Limb (tissue), 2 donors: Measurements from ENCODE around the gene ITPRIPL1.
A peak's percentile ranks its signal among the peaks of the same experiment; 100 is the strongest.
"Not testable (repeated sequence)": the region's sequence is repeated elsewhere in the genome, so short reads cannot be mapped to it uniquely, and the experiment has no call there.

Experiments
- DNase-seq, 2 donors: peaks; one replicate each; pipeline ENCODE4 v3.0.0-alpha.2; 2016; ENCODE audit errors: extremely low spot score in 2 of 2

ITPRIPL1 gene, protein sequence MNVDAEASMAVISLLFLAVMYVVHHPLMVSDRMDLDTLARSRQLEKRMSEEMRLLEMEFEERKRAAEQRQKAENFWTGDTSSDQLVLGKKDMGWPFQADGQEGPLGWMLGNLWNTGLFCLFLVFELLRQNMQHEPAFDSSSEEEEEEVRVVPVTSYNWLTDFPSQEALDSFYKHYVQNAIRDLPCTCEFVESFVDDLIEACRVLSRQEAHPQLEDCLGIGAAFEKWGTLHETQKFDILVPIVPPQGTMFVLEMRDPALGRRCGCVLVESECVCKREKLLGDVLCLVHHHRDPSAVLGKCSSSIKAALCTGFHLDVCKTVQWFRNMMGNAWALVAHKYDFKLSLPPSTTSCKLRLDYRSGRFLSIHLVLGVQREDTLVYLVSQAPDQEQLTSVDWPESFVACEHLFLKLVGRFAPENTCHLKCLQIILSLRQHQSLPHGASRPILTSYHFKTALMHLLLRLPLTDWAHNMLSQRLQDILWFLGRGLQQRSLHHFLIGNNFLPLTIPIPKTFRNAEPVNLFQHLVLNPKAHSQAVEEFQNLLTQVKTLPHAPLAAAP

GRCh38 chr2:96325041-96325883, at the start of gene ITPRIPL1:
Gene ITPRIPL1, plus strand, starts transcription at chr2:96325317. Its CDS starts 523 bp downstream, at chr2:96325840.
- peak in 1 of 2 donors; percentile 67 for DNase-seq

DNA sequence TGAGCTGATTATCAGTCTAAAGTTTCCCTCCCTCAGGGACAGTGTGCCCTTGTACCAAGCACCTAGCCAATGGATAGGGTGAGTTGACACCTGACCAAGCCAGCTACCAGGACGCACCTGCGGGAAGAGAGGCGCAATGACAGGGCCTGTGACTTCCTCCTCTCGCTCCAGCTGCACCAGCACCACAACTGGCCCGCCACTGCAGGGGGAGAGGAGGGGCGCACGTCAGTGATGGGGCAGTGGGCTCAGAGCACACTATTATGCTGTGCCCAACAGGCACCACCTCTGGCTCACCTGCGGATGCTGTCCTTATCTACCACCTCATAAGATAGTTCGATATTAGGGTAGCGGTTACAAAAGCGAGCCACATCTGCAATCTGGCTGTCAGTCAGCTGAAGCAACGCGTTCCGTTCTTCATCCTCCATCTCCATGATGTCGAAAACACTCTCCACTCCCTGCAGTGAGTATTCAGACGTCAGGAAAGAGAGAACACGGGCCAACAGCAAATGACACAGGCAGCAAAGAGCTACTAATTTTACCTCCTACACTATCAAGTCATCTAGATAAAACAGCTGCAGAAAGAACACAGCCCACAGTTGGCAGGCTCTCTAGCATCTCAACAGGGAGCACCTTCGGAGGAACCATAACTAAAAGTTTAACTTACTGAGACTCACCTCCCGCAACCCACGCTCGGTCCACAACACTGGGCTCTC, 48.2 kb upstream of the ITPRIPL1 start:
- DNase-seq, result no peak

DNA sequence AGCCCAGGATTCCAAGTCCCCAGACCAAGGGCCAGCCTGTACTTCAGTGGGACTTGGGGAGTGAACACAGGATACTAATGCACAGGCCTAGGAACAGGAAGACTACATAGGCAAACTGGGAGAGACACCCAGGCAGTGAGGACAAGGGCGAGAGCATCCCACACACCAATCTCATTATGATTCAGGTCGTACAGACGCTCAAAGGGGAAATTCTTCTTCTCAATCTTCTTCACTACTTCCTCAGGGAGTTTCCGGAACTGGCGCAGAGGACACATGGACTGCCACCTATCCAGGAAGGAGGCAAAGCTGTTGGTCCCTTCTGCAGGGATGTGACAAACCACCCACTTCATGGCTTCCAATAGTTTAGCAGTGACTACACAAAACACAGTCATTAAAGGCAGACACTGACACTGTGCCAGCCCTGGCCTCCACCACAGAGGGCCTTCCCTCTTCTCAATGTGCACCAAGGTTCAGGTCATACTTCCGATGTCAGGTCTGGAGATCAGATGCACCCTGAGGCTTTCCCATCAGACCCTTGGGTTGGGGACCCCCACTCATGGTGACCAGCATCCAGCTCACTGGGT, 37.8 kb upstream of the ITPRIPL1 start:
- no peak for DNase-seq

DNA sequence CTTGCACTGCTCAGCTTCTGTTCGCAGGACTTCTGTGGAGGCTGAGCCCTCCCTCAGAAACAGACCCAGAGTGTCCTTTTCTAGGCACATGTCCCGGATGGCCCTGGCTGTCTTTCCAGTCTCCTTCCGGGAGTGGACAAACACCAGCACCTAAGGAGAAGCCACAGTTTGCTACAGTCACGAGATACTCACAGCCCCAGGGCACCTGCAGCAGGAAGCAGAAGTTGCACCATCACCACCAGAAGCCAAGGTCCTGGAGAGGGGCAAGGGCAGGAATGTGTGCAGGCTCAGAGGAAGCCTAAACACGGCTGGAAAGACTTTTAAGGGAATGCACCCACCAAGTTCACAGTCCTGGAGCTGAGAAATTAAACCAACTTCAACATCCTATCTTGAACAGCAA, 33.4 kb upstream of the ITPRIPL1 start:
- no peak for DNase-seq

DNA sequence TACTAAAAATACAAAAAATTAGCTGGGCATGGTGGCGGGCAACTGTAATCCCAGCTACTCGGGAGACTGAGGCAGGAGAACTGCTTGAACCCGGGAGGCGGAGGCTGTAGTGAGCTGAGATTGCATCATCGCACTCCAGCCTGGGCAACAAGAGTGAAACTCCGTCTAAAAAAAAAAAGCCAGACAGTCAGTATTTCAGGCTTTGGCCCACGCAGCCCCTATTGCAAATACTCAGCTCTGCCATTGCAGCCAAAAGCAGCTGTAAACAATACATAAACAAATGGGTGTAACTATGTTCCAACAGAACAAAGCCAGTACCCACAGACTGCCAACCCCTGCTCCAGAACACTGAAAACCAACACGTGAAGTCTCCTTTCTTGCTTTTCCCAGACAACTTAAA, 30.8 kb upstream of the ITPRIPL1 start:
- DNase-seq, result not testable (repeated sequence)

DNA sequence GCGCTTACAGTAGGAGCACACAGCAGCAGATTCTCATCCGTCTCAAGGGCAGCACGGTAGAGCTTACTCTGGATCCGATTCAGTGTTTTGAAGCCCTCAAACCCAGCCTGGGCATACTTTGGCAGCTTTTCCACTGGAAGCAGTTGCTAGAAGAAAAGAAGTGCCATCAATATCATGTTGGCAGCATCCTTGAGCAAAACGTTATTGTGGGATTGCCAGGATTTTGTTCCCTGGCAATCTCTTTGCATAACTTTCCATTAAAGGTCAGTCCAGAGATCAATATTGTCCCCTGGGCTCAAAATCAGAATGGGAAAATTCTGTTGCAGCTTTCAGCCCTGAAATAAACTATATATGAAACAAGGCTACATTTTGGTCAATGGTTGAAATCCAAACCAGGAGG, 28.2 kb upstream of the ITPRIPL1 start:
- DNase-seq, result no peak

- no peak for DNase-seq
Measured at GRCh38 chr2:96301865-96302264, 23.3 kb upstream of the ITPRIPL1 start.

GRCh38 chr2:96304606-96305005, 20.5 kb upstream of the ITPRIPL1 start:
- DNase-seq, result no peak

DNA sequence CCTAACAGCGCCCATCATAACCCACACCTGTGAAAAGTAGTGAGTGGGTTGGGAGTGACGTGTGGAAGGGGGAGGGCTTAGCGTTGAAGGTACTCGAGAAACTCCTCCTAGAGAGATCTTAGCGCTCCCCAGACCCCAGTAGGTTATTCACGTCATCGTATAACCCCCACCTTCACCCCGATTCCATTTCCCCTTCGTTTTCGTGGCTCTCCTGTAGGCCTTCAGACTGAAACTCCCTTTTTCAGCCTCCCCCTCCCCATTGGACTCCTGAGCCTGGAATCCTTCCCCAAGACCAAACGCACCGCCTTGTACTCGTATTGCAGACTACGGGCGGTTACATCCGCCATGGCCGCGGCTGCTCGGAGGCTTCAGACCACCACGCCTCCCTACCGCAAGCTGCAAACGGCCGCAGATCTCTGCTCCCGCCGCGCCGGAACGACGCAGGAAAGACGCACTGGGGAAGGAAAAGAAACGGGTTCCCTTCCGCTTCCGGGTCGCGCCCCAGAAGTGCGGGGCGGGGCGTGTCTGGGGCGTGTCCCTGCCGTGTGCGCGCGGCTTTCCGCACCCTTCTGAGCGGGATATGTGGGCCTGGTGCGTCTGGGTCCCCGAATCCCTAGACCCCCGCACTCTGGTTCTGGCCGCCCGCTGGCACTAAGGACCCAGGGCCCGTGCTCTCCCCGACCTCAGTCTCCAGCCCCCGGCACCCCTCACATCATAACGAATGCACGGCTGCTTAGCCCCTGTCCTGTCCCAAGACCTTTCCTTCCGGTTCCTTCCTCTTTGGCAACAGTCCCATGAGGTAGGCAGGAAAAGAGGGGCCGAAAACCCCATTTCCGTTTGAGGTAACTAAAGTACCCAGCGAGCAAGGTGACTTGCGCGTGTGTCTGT, 19.8 kb upstream of the ITPRIPL1 start, which contains the start of gene SNRNP200:
Gene SNRNP200, minus strand, starts transcription at position 456 of the 888 bp plus-strand sequence. Its CDS starts 109 bp downstream, at position 347.
- DNase-seq, result peak; percentile 91 to 93

GRCh38 chr2:96305979-96306308, 19.2 kb upstream of the ITPRIPL1 start:
- no peak for DNase-seq

- no peak for DNase-seq
Measured at GRCh38 chr2:96306370-96306769, 18.7 kb upstream of the ITPRIPL1 start.

DNA sequence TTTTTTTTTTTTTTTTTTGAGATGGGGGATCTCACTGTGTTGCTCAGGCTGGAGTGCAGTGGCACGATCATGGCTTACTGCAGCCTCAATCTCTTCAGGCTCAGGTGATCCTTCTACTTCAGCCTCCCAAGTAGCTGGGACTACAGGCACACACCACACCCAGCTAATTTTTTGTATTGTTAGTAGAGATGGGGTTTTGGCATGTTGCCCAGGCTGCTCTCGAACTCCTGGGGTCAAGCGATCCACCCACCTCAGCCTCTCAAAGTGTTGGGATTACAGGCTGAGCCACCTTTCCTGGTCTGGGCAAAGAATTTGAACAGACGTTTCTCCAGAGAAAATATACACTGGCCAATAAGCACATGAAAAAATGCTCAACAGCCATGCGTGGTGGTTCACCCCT, 16.9 kb upstream of the ITPRIPL1 start:
- DNase-seq, result no peak

DNA sequence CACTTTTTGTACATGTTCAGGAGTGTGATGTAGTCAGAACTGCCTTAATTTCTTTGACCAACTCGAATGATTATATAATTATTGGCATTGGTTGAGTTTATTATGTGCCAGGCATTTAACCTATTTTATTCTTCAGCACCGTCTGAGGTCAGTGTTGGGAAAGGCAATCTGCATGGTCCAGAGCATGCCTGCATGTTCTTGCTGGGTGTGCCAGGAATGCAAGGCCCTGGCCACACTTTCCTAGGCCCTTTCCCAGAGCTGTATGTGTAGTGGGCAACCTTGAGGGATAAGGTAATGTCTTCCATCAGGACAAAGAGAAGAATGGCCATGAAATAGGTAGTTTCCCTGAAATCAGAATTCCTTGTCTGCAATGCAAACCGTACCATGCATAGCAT, 10.1 kb upstream of the ITPRIPL1 start:
- no peak for DNase-seq

DNA sequence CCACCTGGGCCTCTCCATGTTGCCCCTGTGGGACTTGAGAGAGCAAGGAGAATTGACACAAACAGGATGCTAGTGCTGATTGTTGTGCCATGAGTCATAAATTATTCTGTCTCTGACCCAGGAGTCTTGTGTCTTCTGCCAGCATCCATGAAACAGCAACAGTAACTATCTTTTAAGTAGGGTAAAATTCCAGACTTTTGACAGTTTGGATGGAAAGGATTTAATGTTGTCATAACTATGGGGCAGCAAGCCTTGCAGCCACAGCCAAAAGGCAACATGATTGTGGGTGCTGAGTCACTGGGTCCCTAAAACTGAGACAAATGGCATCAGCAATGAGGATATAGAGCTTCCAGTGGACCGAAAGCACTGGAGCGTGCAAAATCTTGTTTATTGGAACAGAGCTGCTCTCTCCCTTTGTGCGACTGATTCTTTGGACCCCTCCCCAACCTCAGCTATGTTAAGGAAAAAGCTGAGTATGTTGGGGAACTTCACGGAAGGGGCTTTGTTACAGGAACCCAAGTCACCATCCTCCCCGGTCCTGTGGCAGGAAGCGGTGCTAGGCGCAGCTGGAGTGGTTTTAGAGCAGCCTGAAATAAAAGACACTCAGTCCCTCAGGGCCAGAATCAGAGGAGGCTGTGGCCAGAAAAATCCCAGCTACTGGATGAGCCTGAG, 9.6 kb upstream of the ITPRIPL1 start:
- DNase-seq, result no peak

- DNase-seq, result no peak
Measured at GRCh38 chr2:96316999-96317398, 8.1 kb upstream of the ITPRIPL1 start.

GRCh38 chr2:96317584-96317997, 7.5 kb upstream of the ITPRIPL1 start:
- DNase-seq, result no peak

DNA sequence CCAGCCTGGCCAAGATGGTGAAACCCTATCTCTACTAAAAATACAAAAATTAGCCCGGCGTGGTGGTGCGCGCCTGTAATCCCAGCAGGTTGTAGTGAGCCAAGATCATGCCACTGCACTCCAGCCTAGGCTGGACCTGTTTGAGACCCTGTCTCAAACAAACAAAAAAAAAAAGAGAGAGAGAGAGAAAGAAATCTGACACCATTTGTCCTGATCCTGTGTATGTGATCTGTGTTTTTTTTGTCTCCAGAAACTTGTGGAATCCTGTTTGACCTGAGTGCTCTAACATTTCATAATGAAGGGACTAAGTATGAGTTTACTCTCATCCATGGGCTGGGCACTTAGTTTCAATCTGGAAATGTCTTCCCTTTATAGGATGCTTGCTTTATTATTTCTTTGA, 6.4 kb upstream of the ITPRIPL1 start:
- DNase-seq, result no peak

- DNase-seq, result no peak
Measured at GRCh38 chr2:96319396-96319795, 5.7 kb upstream of the ITPRIPL1 start.

- DNase-seq, result no peak
Measured at GRCh38 chr2:96320326-96320725, 4.8 kb upstream of the ITPRIPL1 start.
